H1 (cell line): Measurements from ENCODE around the gene CLUH. TPM values are rescaled to one million over a fixed set of nuclear protein-coding genes. Genes with fewer than 3 reads are reported as not detected.

Experiments
- ASH2L ChIP-seq: fragments of 200-600, 300-600 bp; sonication (generic); IDR thresholded peaks from one replicate; pipeline ENCODE4 v1.7.1; 2017; ENCODE audit warnings: low read length
- ATF3 ChIP-seq: IDR thresholded peaks from 2 replicates; pipeline ENCODE4 v1.6.1; 2011; ENCODE audit warnings: low read depth, mild to moderate bottlenecking, low read length; ENCODE audit not compliant: insufficient read depth
- BACH1 ChIP-seq: IDR thresholded peaks from 2 replicates; pipeline ENCODE4 v1.6.1; 2012; ENCODE audit warnings: low read length, improper control_type of control experiment
- CHD1 ChIP-seq: IDR thresholded peaks from 2 replicates; pipeline ENCODE4 v1.6.1; 2012; ENCODE audit warnings: low read depth, low read length, improper control_type of control experiment
- CTCF ChIP-seq, 3 experiments: IDR thresholded peaks; 1 replicate in 2 of 3; 2 replicates in 1 of 3; pipeline versions ENCODE4 v1.5.1 to v1.6.1; 2011; ENCODE audit warnings: low read length in 3 of 3, mild to moderate bottlenecking in 3 of 3, inconsistent platforms in 2 of 3, low read depth in 1 of 3, moderate library complexity in 1 of 3; ENCODE audit not compliant: insufficient read depth in 1 of 3; ENCODE audit errors: control extremely low read depth in 1 of 3
- EP300 ChIP-seq, 2 experiments: IDR thresholded peaks; 1 replicate in 1 of 2; 2 replicates in 1 of 2; pipeline ENCODE4 v1.6.1; 2011 to 2012; ENCODE audit warnings: low read depth in 2 of 2, low read length in 2 of 2, mild to moderate bottlenecking in 2 of 2, borderline replicate concordance in 1 of 2, inconsistent platforms in 1 of 2, moderate library complexity in 1 of 2
- GABPA ChIP-seq: IDR thresholded peaks from 2 replicates; pipeline ENCODE4 v1.6.1; 2011; ENCODE audit warnings: mild to moderate bottlenecking, low read length, moderate library complexity, borderline replicate concordance; ENCODE audit not compliant: insufficient read depth
- HDAC6 ChIP-seq: IDR thresholded peaks from one replicate; pipeline ENCODE4 v1.7.1; 2012; ENCODE audit warnings: low read depth, mild to moderate bottlenecking, inconsistent platforms, low read length, moderate library complexity
- MAFK ChIP-seq: IDR thresholded peaks from 2 replicates; pipeline ENCODE4 v1.6.1; 2012; ENCODE audit warnings: low read depth, mild to moderate bottlenecking, improper control_type of control experiment, low read length
- PHF8 ChIP-seq: fragments of 200-600 bp; sonication (generic); conservative IDR thresholded peaks from 2 replicates; pipeline ENCODE4 v1.7.1; 2012; ENCODE audit warnings: low read depth, mild to moderate bottlenecking, inconsistent platforms, low read length, moderate library complexity
- POLR2AphosphoS5 ChIP-seq: IDR thresholded peaks from 2 replicates; pipeline ENCODE4 v1.6.1; 2011; ENCODE audit warnings: low read depth, low read length
- RAD21 ChIP-seq, 2 experiments: IDR thresholded peaks in 1 of 2; conservative IDR thresholded peaks in 1 of 2; 2 replicates each; pipeline ENCODE4 v1.6.1; 2011; ENCODE audit warnings: low read depth in 2 of 2, low read length in 2 of 2, improper control_type of control experiment in 1 of 2, inconsistent platforms in 1 of 2, mild to moderate bottlenecking in 1 of 2, moderate library complexity in 1 of 2
- RNF2 ChIP-seq: fragments of 200-900, 300-1000 bp; sonication (generic); IDR thresholded peaks from 2 replicates; pipeline ENCODE4 v1.7.1; 2016; ENCODE audit warnings: borderline replicate concordance, low read depth, mild to moderate bottlenecking, antibody characterized with exemption, low read length; ENCODE audit not compliant: poor library complexity, severe bottlenecking; ENCODE audit errors: missing control alignments
- SIX5 ChIP-seq: IDR thresholded peaks from 2 replicates; pipeline ENCODE4 v1.6.1; 2011; ENCODE audit warnings: mild to moderate bottlenecking, low read depth, low read length
- SP1 ChIP-seq: IDR thresholded peaks from 2 replicates; pipeline ENCODE4 v1.6.1; 2011; ENCODE audit warnings: low read depth, low read length
- SP2 ChIP-seq: IDR thresholded peaks from 2 replicates; pipeline ENCODE4 v1.6.1; 2012; ENCODE audit warnings: mild to moderate bottlenecking, low read length, inconsistent platforms
- SP4 ChIP-seq: IDR thresholded peaks from 2 replicates; pipeline ENCODE4 v1.6.1; 2012; ENCODE audit warnings: low read length, inconsistent platforms
- TAF7 ChIP-seq: optimal IDR thresholded peaks from 2 replicates; pipeline ENCODE3; 2011; ENCODE audit warnings: low read depth, mild to moderate bottlenecking, inconsistent platforms, low read length, moderate library complexity, borderline replicate concordance
- TBP ChIP-seq: IDR thresholded peaks from 2 replicates; pipeline ENCODE4 v1.6.1; 2011; ENCODE audit warnings: low read depth, low read length, improper control_type of control experiment
- USF2 ChIP-seq: IDR thresholded peaks from 2 replicates; pipeline ENCODE4 v1.6.1; 2011; ENCODE audit warnings: low read length, improper control_type of control experiment
- polyA plus RNA-seq, 7 experiments: library from polyadenylated mRNA; depleted of rRNA in 3 of 7; stranded (reverse) in 5 of 7; unstranded in 2 of 7; fragments of >200 nt in 5 of 7; fragments of 200-250 nt in 2 of 7; gene quantifications; 1 replicate in 5 of 7; 2 replicates in 1 of 7; 4 replicates in 1 of 7; pipeline versions ENCODE4 v1.2.1 to v1.2.3, GENCODE V29; 2011 to 2013; ENCODE audit warnings: missing spikeins in 2 of 7, mixed read lengths in 2 of 7
- total RNA-seq: library from RNA; stranded (reverse); fragmentation: NEBNext Ultra II Directional; extraction: Animal tissue kit (Norgen Biotek cat#: 25700); gene quantifications from 2 replicates; pipeline ENCODE4 v1.2.1, GENCODE V29; 2021

Gene CLUH
- total and polyA plus RNA-seq, 2 of the 8 experiments (the other 6 are each of a cell fraction or from before 2014, with no cell fraction given): 33.6 to 98.6 TPM

- no peak for TF ChIP-seq TAF7
- no peak for TF ChIP-seq RAD21 (IDR thresholded peaks at IDR 0.05 in 1 of 2, conservative IDR thresholded peaks at IDR 0.05 in 1 of 2; ENCODE audit: low read depth in 2 of 2, low read length in 2 of 2)
- TF ChIP-seq SIX5: no peak
- TF ChIP-seq USF2: no peak
- no peak for TF ChIP-seq POLR2AphosphoS5
- no peak for TF ChIP-seq CTCF (IDR thresholded peaks at IDR 0.05; ENCODE audit: control extremely low read depth in 1 of 3, insufficient read depth in 1 of 3, low read depth in 1 of 3, low read length in 3 of 3)
- TF ChIP-seq SP2: no peak
- TF ChIP-seq TBP: peak; percentile 67
- no peak for TF ChIP-seq CHD1
- no peak for TF ChIP-seq BACH1
- TF ChIP-seq ASH2L: peak; percentile 37
- peak; percentile 52; the same call in 1 of the 2 replicates for TF ChIP-seq SP1
- no peak for TF ChIP-seq MAFK
- no peak; a peak in 1 of 3 replicates for TF ChIP-seq EP300 (IDR thresholded peaks at IDR 0.05; ENCODE audit: borderline replicate concordance in 1 of 2, low read depth in 2 of 2, low read length in 2 of 2)
- TF ChIP-seq GABPA: peak; percentile 69; the same call in 1 of the 2 replicates
- TF ChIP-seq HDAC6: no peak
- no peak for TF ChIP-seq PHF8
- no peak for TF ChIP-seq ATF3
- TF ChIP-seq SP4: no peak
- no peak for TF ChIP-seq RNF2
These were observed 38.2 kb upstream of the CLUH start (continued) for GRCh38 chr17:2749784-2750181.
